Suprapubic skin (tissue), 3 donors: Measurements from ENCODE around the gene DUSP14.

Source experiments
- CTCF ChIP-seq, 2 donors: fragments of 200-600 bp in 1 of 2; fragments of 450-650 bp in 1 of 2; sonication (generic) in 1 of 2; IDR thresholded peaks; one replicate each; pipeline ENCODE4 v1.5.1; 2016 to 2019; ENCODE audit warnings: antibody characterized with exemption in 2 of 2, mild to moderate bottlenecking in 1 of 2, moderate library complexity in 1 of 2
- EP300 ChIP-seq: sonication (generic); formaldehyde crosslinking; IDR thresholded peaks from one replicate; pipeline ENCODE4 v1.6.1; 2017; ENCODE audit warnings: antibody characterized with exemption

DNA sequence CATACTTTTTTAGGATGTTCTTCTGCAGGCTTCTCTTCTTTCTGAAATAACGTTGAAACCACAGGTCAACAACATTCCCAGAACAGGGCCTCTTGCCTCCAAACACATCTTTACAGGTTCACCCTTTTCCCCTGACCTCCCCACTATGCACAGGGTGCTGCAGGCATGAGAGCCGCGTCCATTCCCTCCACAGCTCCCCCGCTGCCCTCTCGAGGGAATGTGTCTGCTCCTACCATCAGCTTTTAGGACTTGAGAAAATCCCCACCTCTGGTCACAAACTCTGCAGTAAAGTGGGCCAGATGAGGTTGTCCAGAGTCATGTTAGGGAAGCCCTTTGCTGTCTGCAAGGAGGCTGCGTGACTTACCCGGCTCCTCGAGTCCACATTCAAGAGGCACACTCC, 30.5 kb downstream of the DUSP14 start:
- TF ChIP-seq EP300 (no peak), CTCF (IDR thresholded peaks at IDR 0.05) (no peak)
